Body of pancreas (tissue), 4 donors: ENCODE data around the gene SMOC2.

Experiments used
- POLR2A ChIP-seq, 3 donors: fragments of 450-650 bp; IDR thresholded peaks; one replicate each; pipeline ENCODE4 v1.6.1; 2016; ENCODE audit warnings: antibody characterized with exemption in 3 of 3, mild to moderate bottlenecking in 2 of 3
- TF ChIP-seq, protein P1 (sequence below), 7 experiments: fragments of 450-650 bp in 4 of 7; fragments of 200-600 bp in 3 of 7; sonication (generic) in 3 of 7; IDR thresholded peaks; one replicate each; pipeline ENCODE4 v1.5.1; 2016 to 2019; ENCODE audit warnings: antibody characterized with exemption in 7 of 7

DNA sequence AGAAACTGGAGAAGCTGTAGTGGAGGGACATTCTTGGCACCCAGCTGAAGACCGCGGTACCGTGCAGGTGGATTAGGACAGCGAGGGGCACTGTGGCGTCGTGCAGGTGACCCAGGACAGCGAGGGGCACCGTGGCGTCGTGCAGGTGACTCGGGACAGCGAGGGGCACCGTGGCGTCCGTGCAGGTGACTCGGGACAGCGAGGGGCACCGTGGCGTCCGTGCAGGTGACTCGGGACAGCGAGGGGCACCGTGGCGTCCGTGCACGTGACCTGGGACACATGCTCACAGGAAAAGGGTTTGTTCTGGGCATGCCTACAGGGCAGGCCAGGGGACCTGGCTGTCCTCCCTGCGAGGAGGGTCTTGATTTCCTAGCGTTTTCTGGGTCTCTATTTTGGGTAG is 29.2 kb upstream of the SMOC2 start:
- TF ChIP-seq POLR2A (IDR thresholded peaks at IDR 0.05), result no peak
- TF ChIP-seq, protein P1, sequence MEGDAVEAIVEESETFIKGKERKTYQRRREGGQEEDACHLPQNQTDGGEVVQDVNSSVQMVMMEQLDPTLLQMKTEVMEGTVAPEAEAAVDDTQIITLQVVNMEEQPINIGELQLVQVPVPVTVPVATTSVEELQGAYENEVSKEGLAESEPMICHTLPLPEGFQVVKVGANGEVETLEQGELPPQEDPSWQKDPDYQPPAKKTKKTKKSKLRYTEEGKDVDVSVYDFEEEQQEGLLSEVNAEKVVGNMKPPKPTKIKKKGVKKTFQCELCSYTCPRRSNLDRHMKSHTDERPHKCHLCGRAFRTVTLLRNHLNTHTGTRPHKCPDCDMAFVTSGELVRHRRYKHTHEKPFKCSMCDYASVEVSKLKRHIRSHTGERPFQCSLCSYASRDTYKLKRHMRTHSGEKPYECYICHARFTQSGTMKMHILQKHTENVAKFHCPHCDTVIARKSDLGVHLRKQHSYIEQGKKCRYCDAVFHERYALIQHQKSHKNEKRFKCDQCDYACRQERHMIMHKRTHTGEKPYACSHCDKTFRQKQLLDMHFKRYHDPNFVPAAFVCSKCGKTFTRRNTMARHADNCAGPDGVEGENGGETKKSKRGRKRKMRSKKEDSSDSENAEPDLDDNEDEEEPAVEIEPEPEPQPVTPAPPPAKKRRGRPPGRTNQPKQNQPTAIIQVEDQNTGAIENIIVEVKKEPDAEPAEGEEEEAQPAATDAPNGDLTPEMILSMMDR (IDR thresholded peaks at IDR 0.05), result no peak
